Measurements from ENCODE around the gene RIN1. TPM values are rescaled to one million over a fixed set of nuclear protein-coding genes. Genes with fewer than 3 reads are reported as not detected.
"Not testable (repeated sequence)": the region's sequence is repeated elsewhere in the genome, so short reads cannot be mapped to it uniquely, and the experiment has no call there.

RIN1 gene, protein sequence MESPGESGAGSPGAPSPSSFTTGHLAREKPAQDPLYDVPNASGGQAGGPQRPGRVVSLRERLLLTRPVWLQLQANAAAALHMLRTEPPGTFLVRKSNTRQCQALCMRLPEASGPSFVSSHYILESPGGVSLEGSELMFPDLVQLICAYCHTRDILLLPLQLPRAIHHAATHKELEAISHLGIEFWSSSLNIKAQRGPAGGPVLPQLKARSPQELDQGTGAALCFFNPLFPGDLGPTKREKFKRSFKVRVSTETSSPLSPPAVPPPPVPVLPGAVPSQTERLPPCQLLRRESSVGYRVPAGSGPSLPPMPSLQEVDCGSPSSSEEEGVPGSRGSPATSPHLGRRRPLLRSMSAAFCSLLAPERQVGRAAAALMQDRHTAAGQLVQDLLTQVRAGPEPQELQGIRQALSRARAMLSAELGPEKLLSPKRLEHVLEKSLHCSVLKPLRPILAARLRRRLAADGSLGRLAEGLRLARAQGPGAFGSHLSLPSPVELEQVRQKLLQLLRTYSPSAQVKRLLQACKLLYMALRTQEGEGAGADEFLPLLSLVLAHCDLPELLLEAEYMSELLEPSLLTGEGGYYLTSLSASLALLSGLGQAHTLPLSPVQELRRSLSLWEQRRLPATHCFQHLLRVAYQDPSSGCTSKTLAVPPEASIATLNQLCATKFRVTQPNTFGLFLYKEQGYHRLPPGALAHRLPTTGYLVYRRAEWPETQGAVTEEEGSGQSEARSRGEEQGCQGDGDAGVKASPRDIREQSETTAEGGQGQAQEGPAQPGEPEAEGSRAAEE
- total RNA-seq: 1 to 10 TPM; 1.9 to 3.4 TPM
- total RNA-seq: 4.3 to 4.9 reads per million in 2 donors

DNA sequence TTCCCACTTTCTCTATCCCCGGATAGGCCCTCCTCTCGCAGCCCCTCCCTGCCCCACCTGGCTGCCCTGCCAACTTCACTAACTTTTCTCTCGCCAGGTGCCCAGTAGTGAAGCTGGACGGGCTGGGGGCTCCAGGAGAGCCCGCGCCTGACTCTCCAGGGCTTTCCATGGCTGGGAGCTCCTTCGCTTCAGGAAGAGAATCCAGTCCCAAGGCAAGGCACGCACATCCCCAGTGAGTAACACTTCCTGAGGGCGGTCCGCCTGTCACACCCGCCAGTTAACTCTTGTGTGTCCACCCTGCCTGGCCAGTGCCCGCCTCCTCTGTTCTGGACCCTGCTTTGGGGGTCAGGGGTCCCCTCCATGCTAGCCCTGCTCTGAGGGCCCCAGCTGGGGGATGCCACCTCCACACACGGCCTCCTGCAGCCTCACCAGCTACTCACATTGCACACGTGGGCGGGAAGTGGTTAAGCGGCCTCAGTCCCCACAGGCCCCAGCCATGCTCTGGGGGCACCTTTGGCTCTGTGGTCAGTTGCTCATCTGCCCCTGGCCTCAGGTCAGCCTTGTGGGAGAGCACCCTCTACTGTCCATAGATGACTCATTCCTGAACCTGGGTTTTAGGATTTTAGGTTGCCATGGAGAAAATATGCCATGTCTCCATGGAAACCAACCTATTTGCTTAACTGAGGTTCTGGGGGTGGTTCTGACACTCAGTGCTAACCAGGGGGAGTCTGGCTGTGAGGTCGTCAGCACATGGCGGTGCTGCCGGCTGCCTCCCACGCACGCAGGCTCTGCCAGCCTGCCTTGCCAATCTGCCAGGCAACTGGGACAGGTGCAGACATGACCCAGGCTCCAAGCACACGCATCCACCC, at the start of gene RIN1:
Gene RIN1, minus strand, starts transcription at position 201 of the 869 bp plus-strand sequence. Its CDS starts 32 bp downstream, at position 169.
- ATAC-seq (peak; percentile 78), DNase-seq (no peak)
- H3K9me3 ChIP-seq (ENCODE audit: control insufficient read depth, low read length, poor library complexity, severe bottlenecking): no peaks in the 10 kb centered on the region
- H3K4me1 Mint-ChIP-seq: peaks cover 11% of the 10 kb centered on the region
- peak within 1 kb of the TSS; percentile 67 for H3K27ac Mint-ChIP-seq
- peaks cover 3% of the 10 kb centered on the region for H3K36me3 Mint-ChIP-seq (ENCODE audit: low read depth)
- H3K4me3 Mint-ChIP-seq: peak within 1 kb of the TSS; percentile 91
- H3K27me3 Mint-ChIP-seq: no peaks in the 10 kb centered on the region

DNA sequence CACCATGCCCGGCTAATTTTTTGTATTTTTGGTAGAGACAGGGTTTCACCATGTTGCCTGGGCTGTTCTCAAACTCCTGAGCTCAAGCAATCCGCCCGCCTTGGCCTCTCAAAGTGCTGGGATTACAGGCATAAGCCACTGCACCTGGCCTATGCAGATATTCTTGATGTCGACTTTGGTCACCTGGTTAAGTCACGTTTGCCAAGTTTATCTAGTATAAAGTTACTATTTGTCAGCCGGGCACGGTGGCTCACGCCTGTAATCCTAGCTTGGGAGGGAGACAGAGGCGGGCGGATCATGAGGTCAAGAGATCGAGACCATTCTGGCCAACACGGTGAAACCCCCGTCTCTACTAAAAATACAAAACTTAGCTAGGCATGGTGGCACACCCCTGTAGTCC, 48.1 kb upstream of the RIN1 start:
- H3K36me3 Mint-ChIP-seq (ENCODE audit: low read depth); H3K4me1 Mint-ChIP-seq; H3K4me3 Mint-ChIP-seq; H3K9me3 ChIP-seq (ENCODE audit: control insufficient read depth, low read length, poor library complexity, severe bottlenecking); DNase-seq; H3K27ac Mint-ChIP-seq; H3K27me3 Mint-ChIP-seq; ATAC-seq: not testable (repeated sequence)

DNA sequence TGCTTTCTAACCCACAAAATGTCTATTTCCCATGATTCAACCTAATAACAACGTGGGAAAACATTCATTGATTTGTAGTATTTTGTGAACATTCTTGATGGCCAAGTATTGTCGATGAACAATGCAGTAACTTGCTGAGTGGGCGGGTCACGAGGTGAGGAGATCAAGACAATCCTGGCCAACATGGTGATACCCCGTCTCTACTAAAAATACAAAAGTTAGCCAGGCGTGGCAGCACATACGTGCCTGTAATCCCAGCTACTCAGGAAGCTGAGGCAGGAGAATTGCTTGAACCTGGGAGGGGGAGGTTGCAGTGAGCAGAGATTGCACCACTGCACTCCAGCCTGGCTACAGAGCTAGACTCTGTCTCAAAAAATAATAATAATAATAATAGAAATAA, 44.0 kb upstream of the RIN1 start:
- DNase-seq; H3K36me3 Mint-ChIP-seq (ENCODE audit: low read depth); H3K4me1 Mint-ChIP-seq; ATAC-seq; H3K9me3 ChIP-seq (ENCODE audit: control insufficient read depth, low read length, poor library complexity, severe bottlenecking); H3K27me3 Mint-ChIP-seq; H3K27ac Mint-ChIP-seq; H3K4me3 Mint-ChIP-seq: not testable (repeated sequence)

DNA sequence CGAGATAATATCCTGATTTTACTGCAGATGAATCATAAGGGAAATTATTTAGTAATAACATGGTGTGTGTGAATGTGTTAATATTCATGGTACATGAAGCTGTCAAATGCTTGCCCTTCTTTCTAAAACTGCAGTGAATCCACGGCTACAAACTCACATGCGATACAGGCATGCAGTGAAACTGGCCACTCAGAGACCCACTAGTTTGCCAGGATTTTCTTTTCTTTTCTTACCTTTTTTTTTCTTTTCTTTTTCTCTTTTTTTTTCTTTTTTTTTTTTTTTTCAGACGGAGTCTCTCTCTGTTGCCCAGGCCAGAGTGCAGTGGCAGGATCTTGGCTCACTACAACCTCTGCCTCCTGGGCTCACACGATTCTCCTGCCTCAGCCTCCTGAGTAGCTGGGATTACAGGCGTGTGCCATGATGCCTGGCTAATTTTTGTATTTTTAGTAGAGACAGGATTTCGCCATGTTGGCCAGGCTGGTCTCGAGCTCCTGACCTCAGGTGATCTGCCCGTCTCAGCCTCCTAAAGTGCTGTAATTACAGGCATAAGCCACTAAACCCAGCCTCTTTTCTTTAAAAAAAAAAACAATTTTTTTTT, 37.6 kb upstream of the RIN1 start:
- ATAC-seq; DNase-seq; H3K4me1 Mint-ChIP-seq; H3K27me3 Mint-ChIP-seq; H3K36me3 Mint-ChIP-seq (ENCODE audit: low read depth); H3K4me3 Mint-ChIP-seq; H3K27ac Mint-ChIP-seq; H3K9me3 ChIP-seq (ENCODE audit: control insufficient read depth, low read length, poor library complexity, severe bottlenecking): not testable (repeated sequence)

DNA sequence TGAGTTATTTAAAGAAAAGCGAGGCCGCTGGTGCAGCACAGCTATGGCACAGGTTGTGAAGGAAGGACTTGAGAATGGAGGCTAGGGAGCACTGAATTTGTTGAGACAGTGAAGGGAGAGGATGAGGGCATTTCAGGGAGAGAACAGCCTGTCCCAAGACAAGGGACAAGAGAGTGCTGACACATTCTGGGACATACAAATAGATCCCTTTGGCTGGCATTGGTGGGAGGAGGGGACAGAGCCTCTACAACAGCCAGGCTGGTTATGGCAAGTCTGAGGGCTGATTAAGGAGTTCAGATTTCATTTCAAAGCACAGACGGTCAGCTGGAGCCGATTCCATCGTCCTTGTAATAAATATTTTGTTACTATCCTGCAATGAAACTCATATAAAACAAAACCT, 37.0 kb upstream of the RIN1 start:
- DNase-seq (no peak), ATAC-seq (no peak)
- H3K4me3 Mint-ChIP-seq: peak overlapping the region; percentile 25
- H3K27me3 Mint-ChIP-seq: no peaks in the 10 kb centered on the region
- no peaks in the 10 kb centered on the region for H3K36me3 Mint-ChIP-seq (ENCODE audit: low read depth)
- no peaks in the 10 kb centered on the region for H3K9me3 ChIP-seq (ENCODE audit: control insufficient read depth, low read length, poor library complexity, severe bottlenecking)
- peaks cover 8% of the 10 kb centered on the region for H3K4me1 Mint-ChIP-seq
- no peak overlapping the region for H3K27ac Mint-ChIP-seq

DNA sequence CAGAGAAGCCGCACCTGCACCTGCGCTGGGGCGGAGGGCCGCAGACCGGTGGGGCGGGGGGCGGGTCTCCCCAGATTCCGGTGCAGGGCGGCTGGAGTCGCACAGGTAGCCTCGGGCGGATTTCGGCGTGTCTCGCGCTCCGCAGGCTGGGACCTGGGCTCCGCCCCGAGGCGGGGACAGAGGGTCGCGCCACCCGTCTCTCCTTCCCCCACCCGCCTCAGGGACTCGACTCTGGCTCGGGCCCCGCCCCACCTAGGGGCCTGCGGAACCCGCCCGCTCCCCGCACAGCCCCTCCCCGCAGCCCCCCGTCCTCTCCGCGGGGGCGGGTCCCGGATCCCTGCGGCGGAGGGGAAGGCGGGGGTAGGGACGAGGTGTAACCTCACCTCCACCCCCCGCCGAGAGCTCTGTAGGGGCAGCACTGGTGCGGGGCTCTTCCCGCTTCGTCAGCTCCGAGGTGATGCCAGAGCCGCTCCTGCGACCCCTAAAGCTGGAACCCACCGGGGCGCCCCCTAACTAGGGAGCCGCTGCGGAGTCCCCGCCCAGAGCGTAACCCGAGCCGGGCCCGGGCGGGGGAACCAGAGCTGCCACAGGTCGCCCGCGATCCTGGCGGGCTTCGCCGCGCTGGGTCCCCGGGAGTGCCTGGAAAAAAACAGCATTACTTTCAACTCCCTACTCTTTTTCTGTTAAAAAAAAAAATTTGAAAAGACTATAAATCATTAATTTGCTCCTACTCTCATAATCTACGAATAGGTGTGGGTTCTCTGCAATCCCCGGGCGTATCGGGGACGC, 35.6 kb upstream of the RIN1 start, which contains the start of gene SLC29A2:
Gene SLC29A2, minus strand, starts transcription at position 134 of the 789 bp plus-strand sequence. CDS start 169 bp downstream, outside the sequence.
- peak within 1 kb of the TSS; percentile 78 for H3K4me3 Mint-ChIP-seq
- DNase-seq: peak; percentile 50 to 73 (median 61)
- peaks cover 8% of the 10 kb centered on the region for H3K4me1 Mint-ChIP-seq
- H3K9me3 ChIP-seq (ENCODE audit: control insufficient read depth, low read length, poor library complexity, severe bottlenecking): no peaks in the 10 kb centered on the region
- ATAC-seq: peak; percentile 80
- no peaks in the 10 kb centered on the region for H3K27me3 Mint-ChIP-seq
- H3K27ac Mint-ChIP-seq: no peak within 1 kb of the TSS
- H3K36me3 Mint-ChIP-seq (ENCODE audit: low read depth): no peaks in the 10 kb centered on the region

DNA sequence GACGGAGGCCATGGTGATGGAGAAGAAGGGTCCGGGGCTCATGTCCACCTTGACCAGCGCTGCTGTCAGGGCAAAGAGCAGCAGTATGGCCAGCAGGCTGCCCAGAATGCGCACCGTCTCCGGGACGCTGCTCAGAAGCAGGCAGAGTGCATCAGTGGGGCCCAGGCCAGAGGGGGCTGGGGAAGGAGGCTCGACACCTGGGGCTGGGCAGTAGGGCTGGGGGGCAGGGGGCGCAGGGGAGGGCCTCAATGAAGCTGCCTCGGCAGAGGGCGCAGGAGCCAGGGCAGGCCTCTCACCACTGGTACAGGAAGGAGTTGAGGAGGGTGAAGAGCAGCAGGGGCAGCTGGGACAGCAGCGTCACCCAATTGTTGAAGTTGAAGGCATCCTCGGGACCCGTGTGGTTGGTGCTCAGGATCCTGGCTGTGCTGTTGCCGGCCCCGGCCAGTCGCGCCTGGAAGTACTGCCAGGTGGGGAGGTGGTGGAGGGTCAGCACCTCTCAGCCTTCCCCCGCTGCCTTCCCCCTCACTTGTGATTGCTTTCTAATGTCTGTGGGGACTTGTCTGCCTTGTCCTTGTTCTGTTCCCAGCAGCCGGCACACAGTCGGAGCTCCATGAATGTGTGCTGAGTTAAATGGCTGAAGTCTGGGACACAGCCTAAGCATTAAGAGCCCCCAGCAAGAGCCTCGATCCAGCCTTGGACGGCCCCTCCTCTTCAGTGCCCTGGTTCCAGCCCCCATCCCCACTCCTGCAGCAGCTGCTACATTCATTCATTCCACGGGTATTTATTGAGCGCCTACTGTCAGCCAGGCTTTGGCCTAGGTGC, 33.0 kb upstream of the RIN1 start:
- Mint-ChIP-seq H3K4me1 (peaks cover 8% of the 10 kb centered on the region), H3K27me3 (no peaks in the 10 kb centered on the region), H3K27ac (no peak overlapping the region), H3K36me3 (ENCODE audit: low read depth) (no peaks in the 10 kb centered on the region), H3K4me3 (no peak overlapping the region)
- H3K9me3 ChIP-seq (ENCODE audit: control insufficient read depth, low read length, poor library complexity, severe bottlenecking): no peaks in the 10 kb centered on the region
- ATAC-seq: no peak
- no peak for DNase-seq

DNA sequence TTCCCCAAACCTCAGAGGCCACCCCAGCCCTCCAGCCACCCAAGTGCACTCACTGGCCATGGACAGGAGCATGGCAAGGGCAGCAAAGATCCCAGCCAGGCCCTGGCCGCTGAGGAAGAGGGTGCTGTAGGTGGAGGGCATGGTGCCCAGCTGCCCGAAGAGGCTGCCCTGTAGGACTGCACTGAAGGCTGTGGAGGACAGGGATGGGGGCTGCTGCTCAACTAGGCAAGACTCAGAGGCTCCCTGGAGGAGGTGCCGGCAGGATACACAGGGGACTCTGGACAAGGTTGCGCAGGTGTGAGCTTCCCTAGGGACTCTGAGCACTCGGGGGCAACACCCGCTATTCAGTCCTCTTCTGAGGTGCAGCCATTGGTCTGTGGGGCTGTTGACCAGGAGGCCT, 32.2 kb upstream of the RIN1 start:
- DNase-seq: no peak
- H3K9me3 ChIP-seq (ENCODE audit: control insufficient read depth, low read length, poor library complexity, severe bottlenecking): no peaks in the 10 kb centered on the region
- no peaks in the 10 kb centered on the region for H3K27me3 Mint-ChIP-seq
- no peaks in the 10 kb centered on the region for H3K36me3 Mint-ChIP-seq (ENCODE audit: low read depth)
- H3K4me3 Mint-ChIP-seq: no peak overlapping the region
- H3K27ac Mint-ChIP-seq: no peak overlapping the region
- no peak for ATAC-seq
- H3K4me1 Mint-ChIP-seq: peaks cover 8% of the 10 kb centered on the region

DNA sequence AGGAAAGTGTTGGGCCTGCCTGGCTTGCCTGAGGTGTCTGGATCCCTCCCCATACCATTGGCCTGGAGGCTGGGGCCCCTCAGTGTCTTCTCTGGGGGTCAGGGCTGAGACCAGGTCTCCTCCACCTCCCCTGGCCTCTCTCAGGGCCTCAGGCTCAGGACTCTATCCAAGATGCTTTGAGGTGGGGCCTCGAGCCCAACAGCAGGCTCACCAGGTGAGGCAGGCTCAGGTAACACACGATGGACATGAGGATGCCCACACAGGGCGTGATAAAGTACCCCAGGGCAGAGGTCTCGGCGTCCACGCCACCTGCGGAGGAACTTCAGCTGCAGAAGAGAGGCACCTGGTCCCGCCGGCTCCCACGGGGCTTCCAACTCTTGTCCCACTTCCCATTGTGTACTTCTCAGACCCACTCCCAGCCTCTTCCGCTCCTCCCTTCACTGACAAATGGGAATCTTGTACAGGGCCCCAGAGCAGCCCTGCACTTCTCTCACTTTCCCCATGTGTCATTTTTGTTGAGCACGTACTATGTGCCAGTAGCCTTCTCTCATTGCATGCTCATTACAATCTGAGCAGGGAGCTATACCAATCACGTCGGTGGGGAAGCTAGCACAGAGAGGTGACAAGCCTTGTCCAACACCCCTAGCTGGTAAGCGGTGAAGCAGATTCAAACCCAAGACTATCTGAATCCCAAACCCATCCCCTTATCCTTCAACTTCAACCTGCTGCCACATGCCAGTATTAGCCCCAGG, 31.5 kb upstream of the RIN1 start:
- peaks cover 8% of the 10 kb centered on the region for H3K4me1 Mint-ChIP-seq
- no peaks in the 10 kb centered on the region for H3K36me3 Mint-ChIP-seq (ENCODE audit: low read depth)
- H3K27ac Mint-ChIP-seq: no peak overlapping the region
- no peaks in the 10 kb centered on the region for H3K27me3 Mint-ChIP-seq
- DNase-seq: no peak
- H3K9me3 ChIP-seq (ENCODE audit: control insufficient read depth, low read length, poor library complexity, severe bottlenecking): no peaks in the 10 kb centered on the region
- H3K4me3 Mint-ChIP-seq: no peak overlapping the region
- ATAC-seq: no peak

DNA sequence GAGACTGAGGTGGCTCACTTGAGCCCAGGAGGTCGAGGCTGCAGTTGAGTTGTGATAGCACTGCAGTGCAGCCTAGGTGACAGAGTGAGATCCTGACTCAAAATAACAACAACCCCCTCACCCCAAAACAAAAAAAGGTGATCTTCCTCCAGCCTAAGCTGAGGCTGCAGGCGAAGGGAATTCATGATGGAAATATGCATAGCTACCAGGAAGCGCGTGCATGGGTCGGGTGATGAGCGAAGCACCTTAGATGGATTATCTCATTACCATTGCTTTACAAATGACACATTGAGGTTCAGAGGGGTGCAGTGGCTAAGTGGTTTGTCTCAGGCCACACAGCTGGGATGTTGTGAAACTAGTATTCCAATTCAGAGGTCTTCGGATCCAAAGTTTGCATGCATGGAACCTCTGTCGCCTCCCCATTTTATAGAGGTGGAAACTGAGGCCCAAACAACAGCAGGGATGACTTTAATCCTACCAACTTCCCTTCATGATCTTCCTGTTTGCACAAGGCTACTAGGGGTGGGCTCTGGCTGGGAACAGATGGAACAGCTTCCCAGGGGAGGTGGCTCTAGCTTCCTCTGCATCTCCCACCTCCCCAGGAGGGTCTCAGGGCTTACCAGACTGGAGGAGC, 30.7 kb upstream of the RIN1 start:
- Mint-ChIP-seq H3K4me3 (no peak overlapping the region), H3K4me1 (peaks cover 8% of the 10 kb centered on the region), H3K36me3 (ENCODE audit: low read depth) (no peaks in the 10 kb centered on the region), H3K27me3 (no peaks in the 10 kb centered on the region), H3K27ac (no peak overlapping the region)
- H3K9me3 ChIP-seq (ENCODE audit: control insufficient read depth, low read length, poor library complexity, severe bottlenecking): no peaks in the 10 kb centered on the region
- no peak for DNase-seq
- ATAC-seq: no peak

Measured in T-helper 17 cell (primary cell).